Colonic mucosa (tissue), 4 donors: ENCODE results near the gene CACNA1H. TPM values are rescaled to one million over a fixed set of nuclear protein-coding genes. Genes with fewer than 3 reads are reported as not detected.

Experiments used
- DNase-seq: peaks from one replicate; pipeline ENCODE4 v3.0.0-alpha.2; 2020
- H3K27ac ChIP-seq: fragments of 200-600 bp; one replicate; pipeline ENCODE4 v1.8.0; 2021
- H3K27me3 ChIP-seq: fragments of 200-600 bp; one replicate; pipeline ENCODE4 v1.8.0; 2021
- H3K36me3 ChIP-seq: fragments of 200-600 bp; one replicate; pipeline ENCODE4 v1.8.0; 2021
- H3K4me1 ChIP-seq: fragments of 200-600 bp; one replicate; pipeline ENCODE4 v1.8.0; 2021; ENCODE audit warnings: mild to moderate bottlenecking
- H3K4me3 ChIP-seq: fragments of 200-600 bp; one replicate; pipeline ENCODE4 v1.8.0; 2021
- H3K9ac ChIP-seq, 2 donors: one replicate each; pipeline ENCODE4 v1.7.0; 2013; ENCODE audit warnings: control low read depth in 2 of 2, low read depth in 2 of 2, low read length in 2 of 2
- H3K9me3 ChIP-seq: fragments of 200-600 bp; one replicate; pipeline ENCODE4 v1.8.0; 2021
- intact Hi-C: fragments of 100-400 bp; cut with DNase I; formaldehyde crosslinking; loops from one replicate; pipeline ENCODE4 v1.14.1; 2022
- total RNA-seq, 2 donors: library from RNA; stranded (reverse); fragmentation: NEBNext Ultra II Directional in 1 of 2; extraction: Animal tissue kit (Norgen Biotek cat#: 25700) in 1 of 2; gene quantifications; one replicate each; pipeline ENCODE4 v1.2.1, GENCODE V29; 2021
- TF ChIP-seq, protein P1 (sequence below): fragments of 200-600 bp; IDR thresholded peaks from one replicate; pipeline ENCODE4 v1.8.0; 2022; ENCODE audit warnings: antibody characterized with exemption, mild to moderate bottlenecking
- donor health status: healthy.
- donor health status: DM: no; HTN: no; CAD: no.
- donor health status: DM: no; HTN: no; CAD: no.

The CACNA1H gene
- total RNA-seq, 2 donors from 2014 or later = 2.1 to 14.6 TPM

- Histone ChIP-seq H3K9me3 (no peaks in the 10 kb centered on the region), H3K36me3 (no peaks in the 10 kb centered on the region), H3K9ac (no peak overlapping the region), H3K4me3 (no peak overlapping the region), H3K27me3 (peaks cover 27% of the 10 kb centered on the region), H3K4me1 (no peaks in the 10 kb centered on the region), H3K27ac (no peak overlapping the region)
- TF ChIP-seq, protein P1, sequence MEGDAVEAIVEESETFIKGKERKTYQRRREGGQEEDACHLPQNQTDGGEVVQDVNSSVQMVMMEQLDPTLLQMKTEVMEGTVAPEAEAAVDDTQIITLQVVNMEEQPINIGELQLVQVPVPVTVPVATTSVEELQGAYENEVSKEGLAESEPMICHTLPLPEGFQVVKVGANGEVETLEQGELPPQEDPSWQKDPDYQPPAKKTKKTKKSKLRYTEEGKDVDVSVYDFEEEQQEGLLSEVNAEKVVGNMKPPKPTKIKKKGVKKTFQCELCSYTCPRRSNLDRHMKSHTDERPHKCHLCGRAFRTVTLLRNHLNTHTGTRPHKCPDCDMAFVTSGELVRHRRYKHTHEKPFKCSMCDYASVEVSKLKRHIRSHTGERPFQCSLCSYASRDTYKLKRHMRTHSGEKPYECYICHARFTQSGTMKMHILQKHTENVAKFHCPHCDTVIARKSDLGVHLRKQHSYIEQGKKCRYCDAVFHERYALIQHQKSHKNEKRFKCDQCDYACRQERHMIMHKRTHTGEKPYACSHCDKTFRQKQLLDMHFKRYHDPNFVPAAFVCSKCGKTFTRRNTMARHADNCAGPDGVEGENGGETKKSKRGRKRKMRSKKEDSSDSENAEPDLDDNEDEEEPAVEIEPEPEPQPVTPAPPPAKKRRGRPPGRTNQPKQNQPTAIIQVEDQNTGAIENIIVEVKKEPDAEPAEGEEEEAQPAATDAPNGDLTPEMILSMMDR = no peak
- intact Hi-C loops = no loop called here
- DNase-seq = no peak
Measured at GRCh38 chr16:1256874-1257322, 104.0 kb downstream of the CACNA1H start.

DNA sequence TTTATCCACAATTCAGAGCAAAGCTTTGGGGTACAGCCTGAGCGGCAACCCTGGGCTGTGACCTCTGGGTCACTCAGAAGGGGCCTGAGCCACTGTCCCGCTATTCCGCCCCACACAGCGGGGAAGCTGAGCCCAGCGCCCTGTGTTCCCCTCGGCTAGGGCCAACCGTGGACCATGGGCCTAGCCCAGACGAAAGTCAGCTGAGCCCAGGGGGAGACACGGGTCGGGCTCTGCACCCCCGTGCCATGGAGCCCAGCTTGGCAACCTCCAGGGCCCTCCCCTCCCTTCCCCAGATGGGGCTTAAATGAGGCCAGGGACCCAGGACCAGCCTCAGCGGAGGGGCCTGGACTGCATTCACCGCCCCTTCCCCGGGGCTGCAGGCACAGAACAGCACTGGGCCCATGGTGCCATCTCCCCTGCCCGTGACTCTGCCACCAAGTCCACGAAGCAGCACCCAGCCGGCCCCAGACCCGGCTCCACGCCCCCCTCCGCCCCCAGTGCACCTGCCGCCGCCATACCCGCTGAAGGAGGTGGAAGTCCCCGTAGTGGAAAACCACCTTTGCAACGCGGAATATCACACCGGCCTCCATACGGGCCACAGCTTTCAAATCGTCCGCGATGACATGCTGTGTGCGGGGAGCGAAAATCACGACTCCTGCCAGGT, 104.8 kb downstream of the CACNA1H start:
- TF ChIP-seq, protein P1 = no peak
- peaks cover 31% of the 10 kb centered on the region for H3K27me3 ChIP-seq
- no peak for DNase-seq
- intact Hi-C loops = no loop called here
- no peaks in the 10 kb centered on the region for H3K4me1 ChIP-seq
- no peak overlapping the region for H3K4me3 ChIP-seq
- H3K36me3 ChIP-seq = no peaks in the 10 kb centered on the region
- H3K9me3 ChIP-seq = no peaks in the 10 kb centered on the region
- no peak overlapping the region for H3K9ac ChIP-seq
- no peak overlapping the region for H3K27ac ChIP-seq

DNA sequence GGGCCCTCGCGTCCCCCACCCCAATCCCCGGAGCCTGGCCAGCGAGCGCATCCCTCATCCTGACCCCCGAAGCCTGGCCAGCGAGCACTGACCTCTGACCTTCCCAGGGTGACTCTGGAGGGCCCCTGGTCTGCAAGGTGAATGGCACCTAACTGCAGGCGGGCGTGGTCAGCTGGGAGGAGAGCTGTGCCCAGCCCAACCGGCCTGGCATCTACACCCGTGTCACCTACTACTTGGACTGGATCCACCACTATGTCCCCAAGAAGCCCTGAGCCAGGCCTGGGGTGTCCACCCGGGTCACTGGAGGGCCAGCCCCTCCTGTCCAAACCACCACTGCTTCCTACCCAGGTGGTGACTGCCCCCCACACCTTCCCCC, 105.3 kb downstream of the CACNA1H start:
- Histone ChIP-seq H3K27me3 (peaks cover 36% of the 10 kb centered on the region), H3K9ac (no peak overlapping the region), H3K4me3 (no peak overlapping the region), H3K36me3 (no peaks in the 10 kb centered on the region), H3K9me3 (no peaks in the 10 kb centered on the region), H3K27ac (no peak overlapping the region), H3K4me1 (no peaks in the 10 kb centered on the region)
- TF ChIP-seq, protein P1 = no peak
- intact Hi-C loops = no loop called here
- no peak for DNase-seq

DNA sequence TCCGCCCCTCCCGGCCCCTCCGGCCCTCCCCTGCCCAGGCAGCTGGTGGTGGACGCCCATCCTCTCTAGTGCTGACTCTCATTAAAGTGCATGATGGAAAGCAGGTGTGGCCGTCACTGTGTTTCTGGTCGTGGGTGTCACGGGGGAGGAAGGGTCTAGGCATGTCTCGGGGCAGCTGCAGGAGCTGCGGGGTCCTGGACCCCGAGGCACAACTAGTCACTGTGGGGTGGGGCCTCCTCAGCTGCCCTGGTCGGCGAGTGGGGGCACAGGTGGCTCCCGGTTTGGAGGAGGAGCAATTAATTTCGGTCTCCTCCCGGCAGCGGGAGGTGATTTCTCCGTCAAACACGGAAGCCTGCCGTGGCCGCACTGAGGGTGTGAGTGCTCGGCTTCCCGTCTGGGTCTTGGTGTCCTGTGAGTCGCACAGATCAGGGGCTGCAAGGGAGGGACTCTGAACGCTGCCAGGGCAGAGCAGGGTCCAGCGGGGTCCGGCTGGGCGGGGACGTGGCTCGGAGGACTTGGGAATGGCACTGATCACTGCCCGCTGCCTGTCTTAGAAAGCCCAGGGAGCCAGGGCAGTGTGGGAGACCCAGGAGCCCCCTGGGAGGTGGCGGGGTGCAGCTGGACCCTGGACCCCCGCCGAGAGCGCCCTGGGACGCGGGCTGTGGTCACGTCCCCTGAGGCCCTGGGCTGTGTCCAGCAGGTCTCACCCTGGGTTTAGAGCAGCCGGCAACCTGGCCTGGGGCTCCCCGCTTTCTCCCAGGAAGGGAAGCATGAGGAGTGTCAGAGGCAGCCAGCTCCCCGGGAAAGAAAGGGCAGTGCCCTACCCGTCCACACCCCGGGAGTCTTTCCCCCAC, 106.2 kb downstream of the CACNA1H start:
- Histone ChIP-seq H3K27me3 (peaks cover 37% of the 10 kb centered on the region), H3K36me3 (no peaks in the 10 kb centered on the region), H3K27ac (no peak overlapping the region), H3K4me1 (no peaks in the 10 kb centered on the region), H3K9ac (no peak overlapping the region), H3K9me3 (no peaks in the 10 kb centered on the region), H3K4me3 (no peak overlapping the region)
- DNase-seq = no peak
- TF ChIP-seq, protein P1 = no peak
- intact Hi-C loops = no loop called here

DNA sequence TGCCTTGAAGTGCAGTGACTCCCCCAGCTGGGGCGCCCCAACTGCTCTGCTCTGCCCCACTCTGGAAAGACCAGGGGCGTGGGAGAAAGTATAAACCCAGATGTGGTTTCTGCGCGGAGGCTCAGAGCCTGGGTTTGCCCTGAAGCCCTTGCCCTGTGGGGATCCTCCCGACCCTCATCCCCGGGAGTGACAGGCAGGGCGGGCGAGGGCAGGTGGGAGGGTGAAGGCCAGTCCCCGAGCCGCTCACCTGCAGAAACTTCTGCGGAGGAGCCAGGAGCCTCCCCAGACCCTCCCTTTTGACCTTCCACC, 106.8 kb downstream of the CACNA1H start:
- Histone ChIP-seq H3K27me3 (peaks cover 37% of the 10 kb centered on the region), H3K9me3 (no peaks in the 10 kb centered on the region), H3K4me1 (no peaks in the 10 kb centered on the region), H3K4me3 (no peak overlapping the region), H3K36me3 (no peaks in the 10 kb centered on the region), H3K27ac (no peak overlapping the region), H3K9ac (no peak overlapping the region)
- intact Hi-C loops = no loop called here
- no peak for DNase-seq
- TF ChIP-seq, protein P1 = no peak
